Superior temporal gyrus (tissue), 1 donor: ENCODE measurements around the gene TBR1.

Experiments used
- DNase-seq: peaks from one replicate; pipeline ENCODE4 v3.0.0-alpha.2; 2016; ENCODE audit errors: extremely low spot score

The TBR1 gene

DNA sequence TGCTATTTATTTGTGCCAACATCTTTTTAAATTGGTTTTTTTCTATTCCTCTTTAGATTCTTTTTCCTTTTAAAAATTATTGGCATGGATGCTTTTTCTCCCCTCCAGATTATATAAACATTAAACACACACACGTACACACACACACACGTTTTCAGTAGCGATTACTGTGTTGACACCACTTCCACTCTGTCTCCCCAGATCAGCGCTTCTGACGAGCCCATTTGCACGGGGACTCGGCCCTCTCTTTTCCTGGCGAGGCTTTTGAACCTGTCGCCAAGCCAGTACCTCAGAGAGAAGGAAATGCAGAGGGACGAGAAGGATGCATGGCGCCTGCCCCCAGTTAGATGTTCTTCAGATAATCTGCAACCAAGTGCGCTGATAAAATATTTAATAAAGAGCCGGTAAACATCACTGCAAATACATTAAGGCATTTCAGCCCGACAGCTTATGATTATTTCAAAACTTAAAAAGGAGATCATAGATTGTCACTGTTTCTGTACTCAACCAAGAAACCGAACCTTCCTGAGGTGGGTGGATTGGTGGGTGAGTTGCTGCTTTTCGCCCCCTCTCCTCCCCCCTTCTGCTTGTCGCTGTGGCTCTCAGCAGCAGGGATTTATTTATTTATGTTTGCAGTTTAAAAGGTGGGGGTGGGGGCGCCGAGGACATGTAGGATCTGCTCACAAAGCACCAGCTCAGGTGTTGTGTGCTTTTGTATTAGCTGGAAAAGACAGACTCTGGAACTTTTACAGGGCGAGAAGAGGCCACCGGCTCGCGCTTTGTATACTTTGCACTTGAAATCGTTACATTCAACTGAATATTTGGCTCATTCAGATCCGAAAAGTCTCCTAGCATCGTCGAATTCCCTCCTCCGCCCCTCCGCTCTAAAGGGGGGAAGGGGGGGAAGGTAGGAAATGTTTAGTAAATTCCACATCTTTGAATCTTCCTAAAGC lies 787 bp upstream of the TBR1 start:
- peak; percentile 52 for DNase-seq

DNA sequence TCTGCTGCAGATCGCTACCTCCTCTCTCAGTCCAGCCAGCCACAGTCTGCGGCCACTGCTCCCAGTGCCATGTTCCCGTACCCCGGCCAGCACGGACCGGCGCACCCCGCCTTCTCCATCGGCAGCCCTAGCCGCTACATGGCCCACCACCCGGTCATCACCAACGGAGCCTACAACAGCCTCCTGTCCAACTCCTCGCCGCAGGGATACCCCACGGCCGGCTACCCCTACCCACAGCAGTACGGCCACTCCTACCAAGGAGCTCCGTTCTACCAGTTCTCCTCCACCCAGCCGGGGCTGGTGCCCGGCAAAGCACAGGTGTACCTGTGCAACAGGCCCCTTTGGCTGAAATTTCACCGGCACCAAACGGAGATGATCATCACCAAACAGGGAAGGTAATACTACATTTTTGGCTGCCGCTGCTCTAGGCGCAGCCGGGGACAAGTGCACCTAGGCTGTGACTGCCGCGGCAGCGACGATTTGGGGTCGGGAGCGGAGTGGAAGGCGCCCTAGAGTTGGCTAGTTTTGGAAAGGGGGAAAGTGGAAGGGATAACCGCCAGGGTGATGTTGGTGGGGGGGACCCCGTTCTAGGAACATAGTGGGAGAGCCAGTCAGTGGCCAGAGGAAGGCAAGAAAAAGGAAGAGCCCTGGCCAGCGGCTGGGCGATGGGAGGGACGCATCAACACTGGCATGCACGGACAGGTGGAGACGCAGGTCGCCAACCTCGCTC lies 776 bp downstream of the TBR1 start:
- DNase-seq = peak; percentile 10

GRCh38 chr2:161417438-161418274 lies 1.6 kb downstream of the TBR1 start:
- DNase-seq = peak; percentile 11

GRCh38 chr2:161418275-161418714 lies 2.2 kb downstream of the TBR1 start:
- peak; percentile 23 for DNase-seq

- peak; percentile 14 for DNase-seq
Observed at GRCh38 chr2:161418715-161419637, 2.9 kb downstream of the TBR1 start.

GRCh38 chr2:161419638-161420190 lies 3.6 kb downstream of the TBR1 start:
- peak; percentile 16 for DNase-seq

DNA sequence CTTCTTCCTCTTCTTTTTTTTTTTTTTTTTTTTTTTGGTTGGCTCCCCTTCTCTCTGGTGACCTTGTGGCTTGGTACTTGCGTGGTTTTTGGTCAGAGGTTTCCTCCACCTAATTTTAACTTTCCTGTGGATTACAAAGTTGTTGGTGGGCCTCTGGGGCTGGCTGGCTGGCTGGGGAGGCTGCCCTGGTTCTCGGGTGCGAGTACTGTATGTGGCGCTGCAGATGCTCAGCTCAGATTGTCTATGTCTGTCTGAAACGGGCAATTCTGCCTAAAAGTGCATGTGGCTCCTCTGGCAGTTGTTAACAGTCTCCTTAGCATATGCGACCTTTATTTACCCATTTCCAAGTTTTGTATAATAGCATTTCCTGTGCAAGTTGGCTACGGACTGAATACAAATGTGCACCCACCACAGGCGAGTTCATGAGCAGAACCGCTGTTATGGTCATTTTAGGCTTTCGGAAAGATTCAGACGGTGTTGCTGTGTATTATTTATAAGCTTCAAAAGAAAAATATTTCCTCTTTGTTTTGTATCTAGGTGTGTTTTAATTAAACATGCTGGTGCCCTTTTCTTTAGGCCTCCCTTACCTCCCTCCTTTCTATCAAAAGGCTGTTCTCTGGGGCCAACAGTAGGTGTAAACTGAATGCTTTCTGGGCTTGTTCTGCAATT lies 4.4 kb downstream of the TBR1 start:
- peak; percentile 15 for DNase-seq

GRCh38 chr2:161421686-161422085 lies 5.6 kb downstream of the TBR1 start:
- no peak for DNase-seq

GRCh38 chr2:161422816-161423403 lies 6.8 kb downstream of the TBR1 start:
- no peak for DNase-seq

- DNase-seq = no peak
Observed at GRCh38 chr2:161423421-161424393, 7.6 kb downstream of the TBR1 start.

DNA sequence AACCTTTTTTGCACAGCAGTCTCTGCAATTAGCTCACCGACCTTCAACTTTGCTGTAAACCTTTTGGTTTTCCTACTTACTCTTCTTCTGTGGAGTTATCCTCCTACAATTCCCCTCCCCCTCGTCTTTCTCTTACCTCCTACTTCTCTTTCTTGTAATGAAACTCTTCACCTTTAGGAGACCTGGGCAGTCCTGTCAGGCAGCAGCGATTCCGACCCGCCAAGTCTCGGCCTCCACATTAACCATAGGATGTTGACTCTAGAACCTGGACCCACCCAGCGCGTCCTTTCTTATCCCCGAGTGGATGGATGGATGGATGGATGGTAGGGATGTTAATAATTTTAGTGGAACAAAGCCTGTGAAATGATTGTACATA lies 8.3 kb downstream of the TBR1 start:
- peak; percentile 9 for DNase-seq

- peak; percentile 22 for DNase-seq
Observed at GRCh38 chr2:161424891-161425727, 9.0 kb downstream of the TBR1 start.

- DNase-seq = peak; percentile 16
Observed at GRCh38 chr2:161425728-161426454, 9.8 kb downstream of the TBR1 start.

DNA sequence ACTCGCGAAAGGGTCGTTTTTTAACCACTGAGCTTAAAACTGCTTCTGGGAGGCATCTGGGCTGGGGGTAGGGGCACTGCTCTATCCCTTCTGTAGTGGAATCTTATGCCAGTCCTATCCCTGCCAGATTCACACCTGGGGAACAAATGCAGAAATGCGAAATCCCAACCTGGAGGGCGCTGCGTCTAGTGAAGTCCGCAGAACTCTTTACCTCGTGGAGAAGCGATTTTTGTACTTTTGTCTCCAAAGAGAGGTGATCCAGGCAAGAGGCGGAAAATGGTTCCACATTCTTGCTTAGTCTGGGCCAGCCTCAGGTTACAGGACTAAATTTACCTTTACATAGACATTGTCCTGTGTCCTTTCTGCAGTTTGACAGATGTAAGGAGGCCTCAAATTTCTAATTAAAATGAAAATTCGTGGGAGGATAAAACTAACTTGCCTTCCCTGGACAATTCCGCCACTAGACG lies 10.4 kb downstream of the TBR1 start:
- DNase-seq = peak; percentile 53

DNA sequence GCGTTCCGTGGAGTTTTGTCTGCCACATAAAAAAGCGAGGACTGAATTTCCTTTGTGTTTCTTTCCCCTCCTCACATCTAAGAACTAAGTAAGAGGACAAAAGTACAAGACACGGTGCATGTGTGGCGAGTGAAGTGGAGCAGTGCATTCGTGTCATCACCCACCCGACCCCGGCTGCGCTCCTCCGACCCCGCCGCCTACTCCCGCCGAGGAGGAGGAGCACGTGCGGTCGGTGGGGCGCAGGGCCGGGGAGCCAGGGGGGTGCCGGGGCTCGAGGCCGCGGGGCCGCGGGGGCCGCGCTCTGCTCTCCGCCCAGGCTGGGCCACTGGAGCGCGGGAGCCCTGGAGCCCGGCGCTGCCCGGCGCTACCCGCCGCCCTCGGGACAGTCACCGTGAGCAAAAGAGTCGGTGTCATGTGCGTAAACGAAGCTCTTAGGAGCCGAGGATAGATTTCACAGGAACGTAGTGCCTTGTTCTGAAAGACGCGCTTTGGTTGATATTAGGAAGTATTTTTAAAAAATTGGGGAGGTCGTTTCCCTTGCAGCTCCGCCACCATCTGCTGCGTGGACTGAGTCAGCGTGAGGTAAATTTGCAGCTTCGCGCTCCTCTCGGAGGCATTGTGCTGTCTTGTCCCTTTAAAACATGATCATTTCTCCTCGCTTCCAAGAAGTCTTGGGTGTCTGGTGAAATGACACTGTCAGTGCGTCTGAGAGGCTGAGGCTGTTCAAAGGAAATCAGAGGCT lies 11.0 kb downstream of the TBR1 start:
- DNase-seq = peak; percentile 39
